Measurements from ENCODE around the gene PMPCA.
A peak's percentile ranks its signal among the peaks of the same experiment; 100 is the strongest.

PMPCA gene

GRCh38 chr9:136433849-136434579 lies 23.6 kb downstream of the PMPCA start:
- H3K27ac ChIP-seq, result no peak overlapping the region
- no peak for TF ChIP-seq CTCF (conservative IDR thresholded peaks at IDR 0.05)

- H3K27ac ChIP-seq, result no peak overlapping the region
- no peak for TF ChIP-seq CTCF (conservative IDR thresholded peaks at IDR 0.05)
Observed at GRCh38 chr9:136434580-136435169, 24.2 kb downstream of the PMPCA start.

GRCh38 chr9:136436055-136436634 lies 25.7 kb downstream of the PMPCA start:
- H3K27ac ChIP-seq, result no peak overlapping the region
- TF ChIP-seq CTCF (conservative IDR thresholded peaks at IDR 0.05), result no peak

GRCh38 chr9:136437430-136437829 lies 27.0 kb downstream of the PMPCA start:
- TF ChIP-seq CTCF (conservative IDR thresholded peaks at IDR 0.05), result no peak
- H3K27ac ChIP-seq, result peak overlapping the region; percentile 91; the same call in 1 of the 2 replicates

- TF ChIP-seq CTCF (conservative IDR thresholded peaks at IDR 0.05), result no peak
- peak overlapping the region; percentile 91 for H3K27ac ChIP-seq
Observed at GRCh38 chr9:136437839-136438547, 27.5 kb downstream of the PMPCA start.

GRCh38 chr9:136438548-136439480 lies 28.4 kb downstream of the PMPCA start:
- TF ChIP-seq CTCF (conservative IDR thresholded peaks at IDR 0.05), result no peak
- H3K27ac ChIP-seq, result peak overlapping the region; percentile 91

Measured in VCaP (cell line).